K562 (cell line): ENCODE results near the gene HCRTR1. TPM values are rescaled to one million over a fixed set of nuclear protein-coding genes. Genes with fewer than 3 reads are reported as not detected.

Source experiments
- CBX2 ChIP-seq: fragments of 200-600 bp; sonication (generic); IDR thresholded peaks from one replicate; pipeline ENCODE4 v1.6.1; 2012; ENCODE audit warnings: mild to moderate bottlenecking, low read length, inconsistent platforms; ENCODE audit not compliant: insufficient read depth, poor library complexity, severe bottlenecking
- CBX5 ChIP-seq: IDR thresholded peaks from 2 replicates; pipeline ENCODE4 v1.6.1; 2014; ENCODE audit warnings: low read depth, borderline replicate concordance
- DMBX1 ChIP-seq: fragments of 250-450 bp; sonication (Bioruptor Pico); IDR thresholded peaks from 2 replicates; pipeline ENCODE4 v1.8.0; 2022; ENCODE audit warnings: inconsistent platforms, mild to moderate bottlenecking, moderate library complexity, borderline replicate concordance
- ETV1 ChIP-seq: fragments of 450-650 bp; conservative IDR thresholded peaks from 2 replicates; pipeline ENCODE4 v1.6.1; 2016; ENCODE audit warnings: missing genetic modification characterization, control low read depth, low read depth, missing compliant biosample characterization
- EZH2 ChIP-seq: IDR thresholded peaks from 2 replicates; pipeline ENCODE4 v1.6.1; 2012; ENCODE audit warnings: low read depth, mild to moderate bottlenecking, inconsistent platforms, low read length, borderline replicate concordance
- FOXP1 ChIP-seq: sonication (generic); formaldehyde crosslinking; IDR thresholded peaks from 2 replicates; pipeline ENCODE4 v1.8.0; 2022; ENCODE audit warnings: mild to moderate bottlenecking, missing genetic modification reagents
- HCFC1 ChIP-seq: IDR thresholded peaks from 2 replicates; pipeline ENCODE4 v1.6.1; 2012; ENCODE audit warnings: low read depth, low read length, improper control_type of control experiment
- HDAC3 ChIP-seq: fragments of 450-650 bp; IDR thresholded peaks from 2 replicates; pipeline ENCODE4 v1.6.1; 2018; ENCODE audit warnings: borderline replicate concordance, mild to moderate bottlenecking, moderate library complexity; ENCODE audit not compliant: partially characterized antibody
- JUND ChIP-seq, 2 experiments: IDR thresholded peaks; 2 replicates in 1 of 2; 3 replicates in 1 of 2; pipeline ENCODE4 v1.6.1; 2011; ENCODE audit warnings: borderline replicate concordance in 2 of 2, low read depth in 2 of 2, low read length in 2 of 2, improper control_type of control experiment in 1 of 2, missing biosample characterization in 1 of 2, missing genetic modification characterization in 1 of 2, missing genetic modification reagents in 1 of 2
- LARP7 ChIP-seq: fragments of 450-650 bp; IDR thresholded peaks from 2 replicates; pipeline ENCODE4 v1.6.1; 2016
- MAFG ChIP-seq: fragments of 450-650 bp; conservative IDR thresholded peaks from 2 replicates; pipeline ENCODE4 v1.6.1; 2016; ENCODE audit warnings: missing genetic modification characterization, missing compliant biosample characterization
- MCM5 ChIP-seq: fragments of 450-650 bp; IDR thresholded peaks from 2 replicates; pipeline ENCODE4 v1.6.1; 2016; ENCODE audit warnings: low read depth
- MITF ChIP-seq: IDR thresholded peaks from 2 replicates; pipeline ENCODE4 v1.6.1; 2014; ENCODE audit warnings: antibody characterized with exemption
- MTA2 ChIP-seq: fragments of 450-650 bp; IDR thresholded peaks from 2 replicates; pipeline ENCODE4 v1.6.1; 2016; ENCODE audit warnings: low read depth
- MTA3 ChIP-seq: fragments of 450-650 bp; formaldehyde crosslinking; IDR thresholded peaks from 2 replicates; pipeline ENCODE4 v1.6.1; 2017; ENCODE audit warnings: mild to moderate bottlenecking, borderline replicate concordance
- NELFE ChIP-seq: IDR thresholded peaks from 2 replicates; pipeline ENCODE4 v1.6.1; 2011; ENCODE audit warnings: mild to moderate bottlenecking; ENCODE audit not compliant: insufficient read depth, insufficient read length
- NFE2 ChIP-seq: IDR thresholded peaks from 2 replicates; pipeline ENCODE4 v1.6.1; 2014; ENCODE audit warnings: antibody characterized with exemption, low read depth
- PCBP1 ChIP-seq: fragments of 200-400 bp; formaldehyde crosslinking; IDR thresholded peaks from 2 replicates; pipeline ENCODE4 v1.6.1; 2018; ENCODE audit warnings: mild to moderate bottlenecking, low read depth, low read length; ENCODE audit not compliant: poor library complexity, severe bottlenecking
- PHB2 ChIP-seq: fragments of 450-650 bp; IDR thresholded peaks from 2 replicates; pipeline ENCODE4 v1.6.1; 2017; ENCODE audit warnings: low read depth
- PYGO2 ChIP-seq: fragments of 450-650 bp; IDR thresholded peaks from 2 replicates; pipeline ENCODE4 v1.6.1; 2016; ENCODE audit warnings: mild to moderate bottlenecking, missing genetic modification characterization, moderate library complexity, missing compliant biosample characterization
- SMAD1 ChIP-seq: fragments of 150-350 bp; IDR thresholded peaks from 2 replicates; pipeline ENCODE4 v1.6.1; 2014; ENCODE audit warnings: low read length, low read depth; ENCODE audit not compliant: partially characterized antibody
- STAG1 ChIP-seq: sonication (generic); formaldehyde crosslinking; IDR thresholded peaks from 2 replicates; pipeline ENCODE4 v1.5.0; 2020; ENCODE audit warnings: missing genetic modification reagents, borderline replicate concordance
- TAF9B ChIP-seq: fragments of 450-650 bp; IDR thresholded peaks from 2 replicates; pipeline ENCODE4 v1.6.1; 2018; ENCODE audit warnings: mild to moderate bottlenecking; ENCODE audit not compliant: partially characterized antibody
- TRIM24 ChIP-seq, 2 experiments: fragments of 450-650 bp; IDR thresholded peaks; 2 replicates each; pipeline ENCODE4 v1.6.1; 2016
- ZNF232 ChIP-seq: sonication (generic); formaldehyde crosslinking; IDR thresholded peaks from 2 replicates; pipeline ENCODE4 v1.8.0; 2022; ENCODE audit warnings: mild to moderate bottlenecking, missing genetic modification reagents
- ZNF239 ChIP-seq: fragments of 250-450 bp; sonication (Bioruptor Pico); IDR thresholded peaks from 2 replicates; pipeline ENCODE4 v1.4.0; 2020; ENCODE audit warnings: mild to moderate bottlenecking
- ZNF512 ChIP-seq: IDR thresholded peaks from 2 replicates; pipeline ENCODE4 v1.6.1; 2016; ENCODE audit warnings: missing genetic modification characterization, missing compliant biosample characterization
- ZNF583 ChIP-seq: fragments of 250-450 bp; sonication (Bioruptor Pico); IDR thresholded peaks from 2 replicates; pipeline ENCODE4 v1.4.0; 2020
- ZNF589 ChIP-seq: fragments of 200-800 bp; sonication (Bioruptor generic); IDR thresholded peaks from 2 replicates; pipeline ENCODE4 v1.6.1; 2016; ENCODE audit warnings: low read depth, missing genetic modification characterization, missing compliant biosample characterization
- polyA plus RNA-seq, 8 experiments: library from polyadenylated mRNA; depleted of rRNA in 4 of 8; stranded (reverse) in 5 of 8; unstranded in 3 of 8; fragments of >200 nt; fragmentation: Nextera tagmentation in 2 of 8; fragmentation: Illumina TruSeq in 1 of 8; extraction: Ambion mirVana in 2 of 8; extraction: Trizol in 1 of 8; gene quantifications; 2 replicates each; pipeline versions ENCODE4 v1.2.1 to v1.2.3, GENCODE V29; 2011 to 2014; ENCODE audit warnings: inconsistent platforms in 1 of 8, missing spikeins in 1 of 8
- total RNA-seq, 7 experiments: library from RNA; depleted of rRNA in 6 of 7; stranded (reverse); fragments of >200 nt in 6 of 7; fragmentation: Illumina TruSeq in 2 of 7; extraction: Trizol in 2 of 7; gene quantifications; 2 replicates each; pipeline versions ENCODE4 v1.2.1 to v1.2.3, GENCODE V29; 2011 to 2021; ENCODE audit warnings: low replicate concordance in 1 of 7

The HCRTR1 gene
- total and polyA plus RNA-seq, 9 of the 15 experiments (the other 6 are each of a cell fraction or from before 2014, with no cell fraction given), result not detected

- no peak for TF ChIP-seq ZNF512 (tag)
- no peak for TF ChIP-seq MITF
- no peak for TF ChIP-seq PCBP1
- TF ChIP-seq JUND (IDR thresholded peaks at IDR 0.05; ENCODE audit: borderline replicate concordance, low read depth, low read length), result peak; percentile 17; the same call in 1 of the 2 replicates
- peak; percentile 87; the same call in 2 of the 3 replicates for TF ChIP-seq JUND (tag; IDR thresholded peaks at IDR 0.05; ENCODE audit: borderline replicate concordance, low read depth, low read length)
- no peak for TF ChIP-seq PYGO2 (tag)
- TF ChIP-seq HDAC3, result no peak
- no peak for TF ChIP-seq NELFE
- peak; percentile 94 for TF ChIP-seq HCFC1
- TF ChIP-seq MCM5, result no peak
- TF ChIP-seq ZNF589 (CRISPR knock-in tag), result no peak
- no peak for TF ChIP-seq NFE2
- no peak for TF ChIP-seq CBX5
- peak; percentile 74; the same call in 1 of the 2 replicates for TF ChIP-seq FOXP1
- TF ChIP-seq PHB2, result no peak; the same call in 1 of the 2 replicates
- TF ChIP-seq ZNF583 (CRISPR knock-in tag), result no peak
- no peak for TF ChIP-seq SMAD1
- no peak for TF ChIP-seq EZH2
- peak in 1 of 2 experiments; percentile 31; a peak in 1 of 4 replicates for TF ChIP-seq TRIM24 (IDR thresholded peaks at IDR 0.05)
- peak; percentile 64 for TF ChIP-seq ETV1 (tag)
- TF ChIP-seq MTA2, result no peak
- no peak for TF ChIP-seq CBX2
- no peak for TF ChIP-seq STAG1 (CRISPR knock-in tag)
- TF ChIP-seq MAFG (tag), result no peak
- peak; percentile 78 for TF ChIP-seq TAF9B
- no peak for TF ChIP-seq LARP7
- no peak for TF ChIP-seq ZNF232 (CRISPR knock-in tag)
- peak; percentile 41; the same call in 1 of the 2 replicates for TF ChIP-seq DMBX1 (CRISPR knock-in tag)
- TF ChIP-seq ZNF239 (CRISPR knock-in tag), result no peak; the same call in 1 of the 2 replicates
- peak; percentile 96 for TF ChIP-seq MTA3
These were observed 27.2 kb downstream of the HCRTR1 start, which contains the start of gene PEF1 (continued) for GRCh38 chr1:31644560-31645273.
